IPS-15b (cell line): ENCODE results near the gene ZNF687.
A peak's percentile ranks its signal among the peaks of the same experiment; 100 is the strongest.

Experiments used
- H3K27me3 ChIP-seq: one replicate; pipeline ENCODE4 v1.6.1; 2013; ENCODE audit warnings: low read length; ENCODE audit not compliant: control insufficient read depth, insufficient read depth
- H3K36me3 ChIP-seq: one replicate; pipeline ENCODE4 v1.6.1; 2013; ENCODE audit warnings: low read length; ENCODE audit not compliant: control insufficient read depth, insufficient read depth
- H3K4me1 ChIP-seq: one replicate; pipeline ENCODE4 v1.6.1; 2013; ENCODE audit warnings: mild to moderate bottlenecking, low read length; ENCODE audit not compliant: control insufficient read depth, insufficient read depth
- H3K4me3 ChIP-seq: one replicate; pipeline ENCODE4 v1.5.1; 2013; ENCODE audit warnings: low read depth, low read length
- H3K9ac ChIP-seq: one replicate; pipeline ENCODE4 v1.6.1; 2013; ENCODE audit warnings: low read depth, mild to moderate bottlenecking, low read length
- H3K9me3 ChIP-seq: one replicate; pipeline ENCODE4 v1.6.1; 2013; ENCODE audit warnings: mild to moderate bottlenecking, low read length; ENCODE audit not compliant: control insufficient read depth, insufficient read depth

Gene ZNF687

DNA sequence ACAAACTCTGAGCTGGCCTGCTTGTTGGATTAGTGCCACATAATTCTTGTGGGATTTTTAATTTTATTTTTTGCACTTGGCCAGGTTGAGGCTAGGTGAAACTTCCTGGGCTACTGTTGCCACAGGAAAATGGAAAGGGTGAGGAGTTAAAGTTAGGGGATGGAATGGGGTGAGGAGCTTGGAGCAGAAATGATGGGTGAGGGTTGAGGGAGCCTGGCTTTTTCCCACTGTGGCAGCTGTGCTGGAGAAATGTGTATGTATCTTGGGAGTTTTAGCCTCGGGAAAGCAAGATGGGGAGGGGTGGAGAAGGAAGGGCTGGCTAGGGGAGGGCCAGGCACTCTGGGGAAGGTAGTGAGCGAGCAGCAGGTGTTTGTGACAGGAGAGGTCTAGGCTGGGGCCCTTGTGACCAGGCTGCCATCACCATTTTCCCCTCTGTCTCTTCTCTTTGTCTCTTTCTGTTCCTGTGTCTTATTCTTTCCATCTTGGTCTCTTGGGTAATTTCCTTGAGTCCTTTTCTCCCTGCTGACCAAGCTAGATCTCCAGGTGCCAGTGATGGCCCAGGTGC is 2.0 kb downstream of the ZNF687 start:
- Histone ChIP-seq H3K36me3 (peaks cover 36% of the 10 kb centered on the region), H3K4me3 (peak overlapping the region; percentile 20), H3K9me3 (no peaks in the 10 kb centered on the region), H3K9ac (no peak overlapping the region), H3K27me3 (no peaks in the 10 kb centered on the region), H3K4me1 (peaks cover 8% of the 10 kb centered on the region)

DNA sequence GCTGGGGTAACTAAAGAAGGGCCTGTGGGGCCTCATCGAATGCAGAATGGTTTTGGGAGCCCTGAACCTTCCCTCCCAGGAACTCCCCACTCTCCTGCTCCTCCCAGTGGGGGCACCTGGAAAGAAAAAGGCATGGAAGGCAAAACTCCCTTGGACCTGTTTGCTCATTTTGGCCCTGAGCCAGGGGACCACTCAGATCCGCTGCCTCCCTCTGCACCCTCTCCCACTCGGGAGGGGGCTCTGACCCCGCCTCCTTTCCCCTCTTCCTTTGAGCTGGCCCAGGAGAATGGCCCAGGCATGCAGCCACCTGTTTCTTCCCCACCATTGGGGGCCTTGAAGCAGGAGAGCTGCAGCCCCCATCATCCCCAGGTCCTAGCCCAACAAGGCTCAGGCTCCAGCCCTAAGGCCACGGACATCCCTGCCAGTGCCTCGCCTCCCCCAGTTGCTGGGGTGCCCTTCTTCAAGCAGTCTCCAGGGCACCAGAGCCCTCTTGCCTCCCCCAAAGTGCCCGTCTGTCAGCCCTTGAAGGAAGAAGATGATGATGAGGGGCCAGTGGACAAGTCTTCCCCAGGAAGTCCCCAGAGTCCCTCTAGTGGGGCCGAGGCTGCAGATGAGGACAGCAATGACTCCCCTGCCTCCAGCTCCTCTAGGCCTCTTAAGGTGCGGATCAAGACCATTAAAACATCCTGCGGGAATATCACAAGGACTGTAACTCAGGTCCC is 4.7 kb downstream of the ZNF687 start:
- H3K36me3 ChIP-seq: peaks cover 55% of the 10 kb centered on the region
- no peak overlapping the region for H3K9ac ChIP-seq
- no peaks in the 10 kb centered on the region for H3K9me3 ChIP-seq
- H3K4me1 ChIP-seq: peaks cover 8% of the 10 kb centered on the region
- H3K27me3 ChIP-seq: no peaks in the 10 kb centered on the region
- no peak overlapping the region for H3K4me3 ChIP-seq

DNA sequence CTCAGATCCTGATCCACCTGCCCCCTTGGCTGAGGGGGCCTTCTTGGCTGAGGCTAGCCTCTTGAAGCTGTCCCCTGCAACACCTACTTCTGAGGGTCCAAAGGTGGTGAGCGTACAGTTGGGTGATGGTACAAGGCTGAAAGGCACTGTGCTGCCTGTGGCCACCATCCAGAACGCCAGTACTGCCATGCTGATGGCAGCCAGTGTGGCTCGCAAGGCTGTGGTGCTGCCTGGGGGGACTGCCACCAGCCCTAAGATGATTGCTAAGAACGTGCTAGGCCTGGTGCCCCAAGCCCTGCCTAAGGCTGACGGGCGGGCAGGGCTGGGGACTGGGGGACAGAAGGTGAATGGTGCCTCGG is 5.2 kb downstream of the ZNF687 start:
- Histone ChIP-seq H3K36me3 (peaks cover 58% of the 10 kb centered on the region), H3K27me3 (no peaks in the 10 kb centered on the region), H3K9ac (no peak overlapping the region), H3K4me3 (no peak overlapping the region), H3K4me1 (peaks cover 8% of the 10 kb centered on the region), H3K9me3 (no peaks in the 10 kb centered on the region)

DNA sequence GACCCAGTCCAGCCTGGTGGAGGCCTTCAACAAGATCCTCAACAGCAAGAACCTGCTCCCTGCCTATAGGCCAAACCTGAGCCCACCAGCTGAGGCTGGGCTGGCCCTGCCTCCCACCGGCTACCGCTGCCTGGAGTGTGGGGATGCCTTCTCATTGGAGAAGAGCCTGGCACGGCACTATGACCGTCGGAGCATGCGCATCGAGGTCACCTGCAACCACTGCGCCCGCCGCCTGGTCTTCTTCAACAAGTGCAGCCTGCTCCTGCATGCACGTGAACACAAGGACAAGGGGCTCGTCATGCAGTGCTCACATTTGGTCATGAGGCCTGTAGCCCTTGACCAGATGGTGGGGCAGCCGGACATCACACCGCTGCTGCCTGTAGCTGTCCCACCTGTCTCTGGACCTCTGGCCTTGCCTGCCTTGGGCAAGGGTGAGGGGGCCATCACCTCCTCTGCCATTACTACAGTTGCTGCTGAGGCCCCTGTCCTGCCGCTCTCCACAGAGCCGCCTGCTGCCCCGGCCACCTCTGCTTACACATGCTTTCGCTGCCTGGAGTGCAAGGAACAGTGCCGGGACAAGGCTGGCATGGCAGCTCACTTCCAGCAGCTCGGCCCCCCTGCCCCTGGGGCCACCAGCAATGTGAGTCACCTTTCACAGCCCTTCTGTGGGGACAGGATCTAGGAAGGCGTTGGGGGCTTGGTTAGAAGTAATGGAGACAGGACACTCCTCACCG is 5.8 kb downstream of the ZNF687 start:
- H3K27me3 ChIP-seq: no peaks in the 10 kb centered on the region
- no peak overlapping the region for H3K9ac ChIP-seq
- no peak overlapping the region for H3K4me3 ChIP-seq
- H3K4me1 ChIP-seq: peaks cover 8% of the 10 kb centered on the region
- H3K36me3 ChIP-seq: peaks cover 64% of the 10 kb centered on the region
- H3K9me3 ChIP-seq: no peaks in the 10 kb centered on the region

DNA sequence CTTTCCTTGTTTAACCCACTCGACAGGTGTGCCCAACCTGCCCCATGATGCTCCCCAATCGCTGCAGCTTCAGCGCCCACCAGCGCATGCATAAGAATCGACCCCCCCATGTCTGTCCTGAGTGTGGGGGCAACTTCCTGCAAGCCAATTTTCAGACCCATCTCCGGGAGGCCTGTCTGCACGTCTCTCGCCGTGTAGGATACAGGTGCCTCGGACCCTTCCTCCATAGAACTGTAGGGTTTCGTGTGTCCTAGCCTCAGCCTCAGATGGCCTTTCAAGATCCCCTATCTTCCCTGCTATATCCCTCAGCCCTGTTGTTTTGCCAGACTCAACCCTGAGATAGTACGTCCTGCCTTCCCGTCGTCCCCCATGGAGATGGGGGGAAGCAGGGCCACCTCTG is 6.4 kb downstream of the ZNF687 start:
- Histone ChIP-seq H3K36me3 (peaks cover 69% of the 10 kb centered on the region), H3K9me3 (no peaks in the 10 kb centered on the region), H3K27me3 (no peaks in the 10 kb centered on the region), H3K9ac (no peak overlapping the region), H3K4me3 (no peak overlapping the region), H3K4me1 (peaks cover 7% of the 10 kb centered on the region)

DNA sequence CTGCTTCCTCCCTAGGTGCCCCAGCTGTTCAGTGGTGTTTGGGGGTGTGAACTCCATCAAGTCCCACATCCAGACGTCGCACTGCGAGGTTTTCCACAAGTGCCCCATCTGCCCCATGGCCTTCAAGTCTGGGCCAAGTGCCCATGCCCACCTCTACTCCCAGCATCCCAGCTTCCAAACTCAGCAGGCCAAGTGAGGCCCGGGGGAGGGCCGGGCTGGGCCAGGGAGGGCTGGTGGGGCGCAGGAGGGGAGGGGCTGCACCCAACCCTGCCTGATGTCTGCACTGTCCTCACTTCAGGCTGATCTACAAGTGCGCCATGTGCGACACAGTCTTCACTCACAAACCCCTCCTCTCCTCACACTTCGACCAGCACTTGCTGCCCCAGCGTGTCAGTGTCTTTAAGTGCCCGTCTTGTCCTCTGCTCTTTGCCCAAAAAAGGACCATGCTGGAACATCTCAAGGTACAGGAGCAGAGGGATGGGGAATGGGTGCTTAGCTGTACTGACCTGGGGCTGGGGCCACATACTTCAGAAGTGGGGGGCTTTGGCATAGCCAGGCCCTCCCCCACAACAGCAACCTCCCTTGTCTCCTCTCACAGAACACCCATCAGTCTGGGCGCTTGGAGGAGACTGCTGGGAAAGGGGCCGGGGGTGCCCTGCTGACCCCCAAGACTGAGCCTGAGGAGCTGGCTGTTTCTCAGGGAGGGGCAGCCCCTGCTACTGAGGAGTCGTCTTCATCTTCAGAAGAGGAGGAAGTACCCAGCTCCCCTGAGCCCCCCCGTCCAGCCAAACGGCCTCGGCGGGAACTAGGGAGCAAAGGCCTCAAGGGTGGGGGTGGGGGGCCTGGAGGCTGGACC is 7.2 kb downstream of the ZNF687 start:
- H3K4me1 ChIP-seq: peaks cover under 1% of the 10 kb centered on the region
- no peak overlapping the region for H3K9ac ChIP-seq

DNA sequence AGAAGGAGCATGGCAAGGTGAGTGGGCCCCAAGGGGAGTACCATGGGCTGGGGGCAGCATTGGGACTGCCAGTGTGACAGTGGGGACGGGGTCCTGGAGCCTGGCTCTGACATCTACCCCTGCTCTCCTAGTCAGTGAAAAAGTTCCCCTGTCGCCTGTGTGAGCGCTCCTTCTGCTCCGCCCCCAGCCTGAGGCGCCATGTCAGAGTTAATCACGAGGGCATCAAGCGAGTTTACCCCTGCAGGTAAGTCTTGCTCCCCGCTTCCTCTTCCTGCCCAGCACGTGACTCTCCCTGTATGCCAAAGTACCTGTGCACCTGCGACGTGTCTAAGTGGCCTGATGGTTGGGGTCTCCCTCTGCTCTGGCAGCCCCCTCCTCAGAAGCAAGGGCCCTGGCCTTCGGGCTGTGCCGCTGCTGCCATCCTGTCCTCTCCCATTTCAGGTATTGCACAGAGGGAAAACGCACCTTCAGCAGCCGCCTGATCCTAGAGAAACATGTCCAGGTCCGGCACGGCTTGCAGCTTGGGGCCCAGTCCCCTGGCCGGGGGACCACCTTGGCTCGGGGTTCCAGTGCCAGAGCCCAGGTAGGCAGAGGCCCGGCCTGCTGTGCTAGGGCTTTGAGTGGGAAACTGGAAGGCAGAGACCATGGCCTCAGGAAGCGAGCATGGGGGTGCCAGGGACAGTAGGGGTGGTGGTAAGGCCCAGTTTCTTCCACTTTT is 8.1 kb downstream of the ZNF687 start:
- Histone ChIP-seq H3K4me1 (peaks cover 8% of the 10 kb centered on the region), H3K36me3 (peaks cover 72% of the 10 kb centered on the region), H3K27me3 (no peaks in the 10 kb centered on the region), H3K9ac (no peak overlapping the region), H3K4me3 (no peak overlapping the region), H3K9me3 (no peaks in the 10 kb centered on the region)

More for the DNA sequence above, 7.2 kb downstream of the ZNF687 start:
- H3K4me3 ChIP-seq: no peak overlapping the region
- H3K9me3 ChIP-seq: no peaks in the 10 kb centered on the region
- H3K36me3 ChIP-seq: peaks cover 77% of the 10 kb centered on the region
- H3K27me3 ChIP-seq: no peaks in the 10 kb centered on the region

DNA sequence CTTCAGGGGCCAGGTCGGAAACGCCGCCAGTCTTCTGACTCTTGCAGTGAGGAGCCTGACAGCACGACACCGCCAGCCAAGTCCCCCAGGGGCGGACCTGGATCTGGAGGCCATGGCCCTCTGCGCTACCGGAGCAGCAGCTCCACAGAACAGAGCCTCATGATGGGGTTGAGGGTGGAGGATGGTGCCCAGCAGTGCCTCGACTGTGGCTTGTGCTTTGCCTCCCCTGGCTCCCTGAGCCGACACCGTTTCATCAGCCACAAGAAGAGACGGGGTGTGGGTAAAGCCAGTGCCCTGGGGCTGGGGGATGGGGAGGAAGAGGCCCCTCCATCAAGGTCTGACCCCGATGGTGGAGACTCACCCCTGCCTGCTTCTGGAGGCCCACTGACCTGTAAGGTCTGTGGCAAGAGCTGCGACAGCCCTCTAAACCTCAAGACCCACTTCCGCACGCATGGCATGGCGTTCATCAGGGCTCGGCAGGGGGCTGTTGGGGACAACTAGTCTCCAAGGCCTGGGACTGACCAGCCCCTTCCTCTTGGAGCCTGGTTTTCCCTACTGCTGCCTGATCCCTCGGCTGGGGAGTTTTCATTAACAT is 8.7 kb downstream of the ZNF687 start:
- Histone ChIP-seq H3K27me3 (no peaks in the 10 kb centered on the region), H3K36me3 (peaks cover 71% of the 10 kb centered on the region), H3K4me3 (no peak overlapping the region), H3K9me3 (no peaks in the 10 kb centered on the region), H3K9ac (no peak overlapping the region), H3K4me1 (peaks cover 13% of the 10 kb centered on the region)

DNA sequence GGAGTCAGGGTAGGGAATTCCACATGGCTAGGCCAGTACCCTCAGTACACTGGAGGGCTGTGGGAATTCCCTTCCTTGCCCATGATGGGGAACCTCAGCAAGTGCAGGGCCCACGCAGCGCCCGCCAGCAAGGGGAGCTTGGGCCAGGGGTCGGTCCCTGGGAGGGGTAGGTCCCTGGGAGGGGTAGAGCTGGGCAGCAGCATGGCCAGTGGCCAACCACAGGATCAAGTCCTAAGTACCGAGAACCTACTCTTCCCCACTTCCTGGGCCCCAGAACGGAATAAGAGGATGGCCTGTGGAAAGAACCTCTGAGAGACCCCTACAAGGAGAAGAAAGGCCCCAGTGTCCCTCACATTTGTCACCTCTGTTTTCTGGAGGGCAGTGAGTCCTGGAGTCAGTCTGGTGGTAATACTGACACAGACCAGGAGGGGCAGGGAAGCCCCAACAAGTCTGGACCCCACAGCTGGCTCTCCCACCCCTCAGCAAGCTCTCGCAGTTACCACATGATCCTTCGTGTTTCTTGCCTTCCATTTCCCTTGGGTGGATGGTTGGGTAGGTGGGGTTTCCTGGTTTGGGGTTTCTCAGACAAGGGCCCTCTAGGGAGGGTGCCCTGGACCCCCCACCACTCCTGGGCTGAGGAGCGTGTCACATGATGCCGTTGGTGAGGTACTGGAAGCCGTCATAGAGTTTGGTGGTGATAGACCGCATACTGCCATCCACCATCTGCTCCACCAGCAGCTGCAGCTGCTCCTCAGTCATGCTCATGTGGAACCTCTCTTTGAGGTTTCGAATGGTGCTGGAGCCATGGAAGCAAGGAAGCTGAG is 10.3 kb downstream of the ZNF687 start:
- peaks cover 62% of the 10 kb centered on the region for H3K36me3 ChIP-seq
- H3K4me3 ChIP-seq: no peak overlapping the region
- no peak overlapping the region for H3K9ac ChIP-seq
- H3K27me3 ChIP-seq: no peaks in the 10 kb centered on the region
- no peaks in the 10 kb centered on the region for H3K9me3 ChIP-seq
- peaks cover 13% of the 10 kb centered on the region for H3K4me1 ChIP-seq

DNA sequence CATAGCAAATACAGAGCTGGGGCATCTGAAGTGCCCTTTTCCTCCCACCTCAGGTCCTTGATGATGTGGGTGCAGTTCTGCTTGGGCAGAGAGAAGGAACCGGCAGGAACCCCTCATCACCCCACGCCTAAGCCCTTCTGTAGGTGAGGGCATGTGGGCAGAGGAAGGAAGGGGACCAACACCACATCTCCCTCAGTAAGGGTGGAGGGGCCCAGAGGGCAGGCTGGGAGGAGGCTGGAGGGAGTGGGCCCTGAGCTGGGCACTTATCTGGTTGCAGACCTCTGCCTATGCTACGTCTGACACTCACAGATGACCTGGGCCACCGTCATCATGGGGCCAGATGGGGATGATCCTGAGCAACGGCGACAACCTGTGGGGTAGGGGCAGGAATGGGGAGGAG is 11.0 kb downstream of the ZNF687 start:
- Histone ChIP-seq H3K36me3 (peaks cover 56% of the 10 kb centered on the region), H3K4me1 (peaks cover 13% of the 10 kb centered on the region), H3K4me3 (no peak overlapping the region), H3K9ac (no peak overlapping the region), H3K9me3 (no peaks in the 10 kb centered on the region), H3K27me3 (no peaks in the 10 kb centered on the region)
